HG03103 (cell line): ENCODE data around the gene FBXL19.

Experiments used
- ATAC-seq: cut with Tn5 transposase; IDR thresholded peaks from one replicate; pipeline ENCODE4 v1.9.1; 2021; ENCODE audit warnings: low read depth; ENCODE audit not compliant: unreplicated experiment

The FBXL19 gene

DNA sequence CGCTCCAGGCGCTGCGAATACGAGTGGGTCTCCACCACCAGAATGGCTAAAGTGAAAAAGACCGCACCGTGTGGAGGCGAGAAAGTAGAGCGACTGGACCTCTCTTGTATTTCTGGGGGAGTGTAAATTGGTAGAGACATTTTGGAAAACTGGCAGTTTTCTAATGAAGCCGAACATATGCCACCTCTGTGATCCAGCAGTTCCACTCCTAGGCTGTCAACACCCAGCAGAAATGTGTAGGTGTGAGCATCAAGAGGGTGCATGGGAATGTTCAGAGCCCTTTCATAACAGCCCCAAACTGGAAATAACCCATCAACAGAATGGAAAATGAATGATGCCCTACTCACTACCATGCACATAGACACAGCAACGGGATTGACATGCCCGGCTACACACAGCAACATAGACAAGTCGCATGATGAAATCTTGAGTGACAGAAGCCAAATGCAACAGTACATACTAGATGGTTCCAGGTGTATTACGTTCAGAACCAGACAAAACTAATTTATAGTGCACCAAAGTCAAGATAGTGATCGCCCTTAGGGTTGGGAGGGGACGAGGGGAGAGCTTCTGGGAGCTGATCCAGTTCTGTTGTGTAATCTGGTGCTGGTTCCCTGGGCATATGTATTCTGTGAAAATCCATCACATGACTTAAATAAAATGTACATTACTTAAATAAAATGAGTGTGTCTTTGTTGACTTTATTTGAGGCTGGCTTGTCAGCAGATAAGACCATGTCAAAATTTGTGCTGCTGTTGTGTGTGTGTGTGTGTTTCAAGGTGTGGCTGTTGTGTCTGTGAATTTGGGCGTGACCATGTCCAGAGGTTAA, 28.6 kb upstream of the FBXL19 start:
- ATAC-seq: no peak

DNA sequence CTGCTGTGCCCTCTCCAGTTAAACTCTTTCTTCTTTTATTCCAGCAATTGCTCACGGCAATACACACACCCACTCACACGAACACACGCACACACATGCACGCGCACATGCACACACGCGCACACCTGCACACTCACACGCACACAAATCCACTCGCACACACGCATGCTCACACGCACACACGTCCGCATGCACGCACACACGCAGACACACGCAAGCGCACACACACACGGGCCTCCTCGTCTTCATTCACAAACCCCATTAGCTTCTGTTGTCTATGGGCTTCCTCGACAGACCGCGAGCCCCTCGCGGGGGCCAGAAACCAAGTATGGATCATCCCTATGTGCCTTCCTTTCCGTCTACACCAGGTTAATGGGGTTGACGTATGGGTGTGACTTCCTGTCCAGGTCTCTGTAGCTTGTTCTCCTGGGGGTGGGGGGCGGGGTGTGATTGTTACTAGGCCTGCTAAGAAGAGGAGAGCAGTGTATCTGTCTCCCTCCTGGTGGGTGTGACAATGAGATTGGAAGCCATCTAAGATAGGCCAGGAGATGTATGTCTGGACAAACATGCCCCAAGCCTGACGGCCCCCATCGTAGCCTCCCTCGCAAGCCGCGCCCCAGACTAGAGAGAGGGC, 27.6 kb upstream of the FBXL19 start:
- no peak for ATAC-seq

DNA sequence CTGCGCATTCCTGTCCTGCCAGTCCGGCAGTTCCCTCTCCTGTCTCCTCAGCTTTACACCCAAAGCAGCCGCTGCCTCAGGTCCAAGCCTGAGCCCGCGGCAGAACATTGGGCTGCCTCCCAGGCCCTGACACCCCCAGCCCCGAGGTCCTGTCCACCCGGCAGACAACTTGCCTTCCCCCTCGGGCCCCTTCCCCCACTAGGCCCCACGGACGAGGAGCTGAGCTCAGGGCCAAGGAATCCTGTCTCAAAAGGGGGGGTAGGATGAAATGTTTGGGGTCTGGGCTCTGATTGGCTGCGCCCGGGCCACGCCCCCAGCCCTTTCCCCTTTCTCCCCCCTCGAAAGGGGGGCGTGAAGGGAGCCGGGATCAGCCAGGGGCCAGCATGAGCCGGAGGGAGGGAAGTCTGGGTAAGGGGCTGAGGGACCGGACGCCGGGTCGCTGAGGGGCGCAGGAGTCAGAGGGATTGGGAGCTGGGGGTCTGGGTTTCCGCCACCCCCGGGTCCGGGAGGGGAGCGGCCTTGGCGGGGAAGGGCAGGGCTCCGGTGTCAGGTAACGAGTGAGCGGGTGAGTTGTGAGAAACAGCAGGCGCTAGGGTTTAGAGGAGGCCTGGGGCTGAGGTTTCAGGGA, 27.0 kb upstream of the FBXL19 start, which contains the start of gene CTF1:
Gene CTF1, plus strand, starts transcription at position 354 of the 628 bp plus-strand sequence. Its CDS starts 30 bp downstream, at position 384.
- ATAC-seq: no peak

DNA sequence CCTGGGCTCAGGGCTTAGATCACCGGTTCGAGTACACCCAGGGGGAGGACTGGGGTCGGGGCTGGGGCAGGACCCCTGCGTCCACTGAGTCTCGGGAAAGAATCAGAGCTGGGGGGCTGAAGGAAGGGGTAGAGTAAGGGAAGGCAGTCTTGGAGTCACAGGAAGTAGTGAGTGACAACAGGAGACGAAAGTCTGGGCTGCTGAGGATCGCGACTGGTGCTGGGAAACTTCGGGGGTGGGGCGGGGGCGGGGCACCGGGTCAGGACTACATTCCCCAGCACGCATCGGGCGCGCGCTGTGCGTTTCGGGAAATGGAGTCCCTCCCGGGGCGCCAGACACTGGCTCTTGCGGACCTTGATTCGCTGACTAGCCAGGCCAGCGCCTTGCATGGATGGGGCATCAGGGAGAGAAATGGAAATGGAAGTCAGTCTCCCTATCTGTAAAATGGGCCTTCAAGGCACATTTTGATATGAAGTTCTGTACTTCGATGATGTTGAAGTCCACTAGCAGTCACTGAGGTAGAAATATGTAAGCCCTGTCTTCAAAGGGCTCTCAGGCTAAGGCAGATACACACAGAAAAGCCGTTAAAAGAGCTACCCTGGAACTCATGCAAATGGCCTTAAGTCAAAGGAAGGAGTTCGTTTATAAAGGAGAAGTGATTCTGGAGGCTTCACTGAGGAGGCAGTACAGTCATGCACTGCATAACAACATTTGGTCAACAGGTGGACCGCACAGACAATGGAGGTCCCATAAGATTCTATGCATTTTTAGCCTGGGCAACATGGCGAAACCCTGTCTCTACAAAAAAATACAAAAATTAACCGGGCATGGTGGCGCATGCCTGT, 26.3 kb upstream of the FBXL19 start:
- no peak for ATAC-seq

DNA sequence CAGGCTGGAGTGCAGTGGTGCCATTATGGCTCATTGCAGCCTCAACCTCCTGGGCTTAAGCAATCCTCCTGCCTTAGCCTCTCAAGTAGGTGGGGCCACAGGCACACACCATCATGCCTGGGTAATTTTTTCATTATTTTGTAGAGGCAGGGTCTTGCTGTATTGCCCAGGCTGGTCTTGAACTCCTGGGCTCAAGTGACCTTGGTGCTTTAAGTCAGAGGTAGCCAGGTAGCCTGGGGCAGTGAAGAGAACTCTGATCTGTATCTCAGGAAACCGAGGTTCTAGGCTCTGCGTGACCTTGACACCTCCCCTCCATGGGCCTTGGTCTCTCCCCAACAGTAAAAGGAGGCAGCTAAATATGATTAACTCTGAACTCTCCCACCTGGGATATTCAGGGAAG, 23.6 kb upstream of the FBXL19 start:
- no peak for ATAC-seq

DNA sequence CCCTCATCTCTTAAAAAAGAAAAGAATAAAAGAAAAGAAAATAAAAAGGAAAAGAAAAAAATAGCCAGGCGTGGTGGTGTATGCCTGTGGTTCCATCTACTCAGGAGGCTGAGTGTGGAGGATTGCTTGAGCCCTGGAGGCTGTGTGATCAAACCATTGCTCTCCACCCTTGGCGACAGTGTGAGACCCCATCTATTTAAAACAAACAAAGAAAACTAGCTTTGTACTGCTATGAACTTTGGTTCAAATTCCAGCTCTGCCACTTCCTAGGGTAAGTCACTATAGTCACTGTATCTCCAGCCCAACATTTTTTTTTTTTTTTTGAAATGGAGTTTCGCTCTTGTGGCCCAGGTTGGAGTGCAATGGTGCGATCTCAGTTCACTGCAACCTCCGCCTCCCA, 22.8 kb upstream of the FBXL19 start:
- no peak for ATAC-seq

DNA sequence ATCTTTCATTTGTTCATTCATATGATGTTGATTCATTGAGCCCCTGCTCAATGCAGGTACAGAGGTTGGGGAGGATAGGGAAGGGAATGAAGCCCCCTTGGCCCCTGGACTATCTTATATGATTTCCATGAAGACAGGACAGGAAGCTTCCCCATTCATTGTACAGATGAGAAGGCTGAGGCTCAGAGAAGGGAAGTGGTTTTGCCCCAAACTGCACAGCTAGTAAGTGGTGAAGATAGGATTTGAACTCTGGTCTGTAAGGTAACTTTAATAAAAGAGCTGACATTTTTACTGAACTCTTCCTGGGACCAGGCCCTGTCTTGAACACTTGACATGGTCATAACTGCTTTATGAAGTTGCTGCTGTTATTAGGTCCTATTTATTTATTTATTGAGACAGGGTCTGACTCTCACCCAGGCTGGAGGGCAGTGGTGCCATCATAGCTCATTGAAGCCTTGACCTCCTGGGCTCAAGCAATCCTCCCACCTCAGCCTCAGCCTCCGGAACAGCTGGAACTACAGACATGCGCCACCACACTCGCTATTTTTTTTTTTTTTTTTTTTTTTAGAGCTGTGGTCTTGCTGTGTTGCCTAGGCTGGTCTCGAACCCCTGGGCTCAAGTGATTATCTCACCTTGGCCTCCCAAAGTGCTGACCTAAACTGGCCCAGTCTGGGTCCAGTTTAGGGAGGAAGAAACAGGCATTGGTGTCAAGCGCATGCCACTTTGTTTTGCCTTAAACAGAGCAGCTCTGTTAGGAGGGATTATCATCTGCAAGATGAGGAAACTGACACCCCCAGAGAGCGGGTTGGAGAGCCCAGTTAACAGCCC, 22.0 kb upstream of the FBXL19 start:
- ATAC-seq: no peak

DNA sequence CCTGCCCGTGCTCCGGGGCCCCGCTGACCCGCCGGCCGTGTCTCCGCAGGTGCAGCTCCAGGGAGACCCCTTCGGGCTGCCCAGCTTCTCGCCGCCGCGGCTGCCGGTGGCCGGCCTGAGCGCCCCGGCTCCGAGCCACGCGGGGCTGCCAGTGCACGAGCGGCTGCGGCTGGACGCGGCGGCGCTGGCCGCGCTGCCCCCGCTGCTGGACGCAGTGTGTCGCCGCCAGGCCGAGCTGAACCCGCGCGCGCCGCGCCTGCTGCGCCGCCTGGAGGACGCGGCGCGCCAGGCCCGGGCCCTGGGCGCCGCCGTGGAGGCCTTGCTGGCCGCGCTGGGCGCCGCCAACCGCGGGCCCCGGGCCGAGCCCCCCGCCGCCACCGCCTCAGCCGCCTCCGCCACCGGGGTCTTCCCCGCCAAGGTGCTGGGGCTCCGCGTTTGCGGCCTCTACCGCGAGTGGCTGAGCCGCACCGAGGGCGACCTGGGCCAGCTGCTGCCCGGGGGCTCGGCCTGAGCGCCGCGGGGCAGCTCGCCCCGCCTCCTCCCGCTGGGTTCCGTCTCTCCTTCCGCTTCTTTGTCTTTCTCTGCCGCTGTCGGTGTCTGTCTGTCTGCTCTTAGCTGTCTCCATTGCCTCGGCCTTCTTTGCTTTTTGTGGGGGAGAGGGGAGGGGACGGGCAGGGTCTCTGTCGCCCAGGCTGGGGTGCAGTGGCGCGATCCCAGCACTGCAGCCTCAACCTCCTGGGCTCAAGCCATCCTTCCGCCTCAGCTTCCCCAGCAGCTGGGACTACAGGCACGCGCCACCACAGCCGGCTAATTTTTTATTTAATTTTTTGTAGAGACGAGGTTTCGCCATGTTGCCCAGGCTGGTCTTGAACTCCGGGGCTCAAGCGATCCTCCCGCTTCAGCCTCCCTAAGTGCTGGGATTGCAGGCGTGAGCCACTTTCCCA, 21.1 kb upstream of the FBXL19 start:
- ATAC-seq: no peak

DNA sequence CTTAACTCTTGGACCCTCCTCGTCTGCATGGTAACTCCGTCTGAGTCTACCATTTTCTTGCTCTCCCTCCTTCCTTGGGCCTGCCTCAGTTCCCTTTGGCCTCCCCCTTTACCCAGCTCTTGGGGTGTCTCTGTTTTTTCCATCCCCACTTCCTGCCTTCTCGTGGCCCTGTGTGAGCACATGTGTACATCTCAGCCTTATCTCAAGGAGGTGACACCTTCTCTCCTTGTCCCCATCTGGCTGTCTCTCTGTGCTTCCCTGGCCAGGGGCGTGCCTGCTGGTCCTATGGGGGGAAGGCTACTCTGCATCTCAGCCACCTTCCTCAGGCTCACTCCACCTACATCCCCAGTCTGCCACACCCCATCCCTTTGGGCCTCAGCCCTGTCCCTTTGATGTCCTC, 20.4 kb upstream of the FBXL19 start:
- no peak for ATAC-seq

DNA sequence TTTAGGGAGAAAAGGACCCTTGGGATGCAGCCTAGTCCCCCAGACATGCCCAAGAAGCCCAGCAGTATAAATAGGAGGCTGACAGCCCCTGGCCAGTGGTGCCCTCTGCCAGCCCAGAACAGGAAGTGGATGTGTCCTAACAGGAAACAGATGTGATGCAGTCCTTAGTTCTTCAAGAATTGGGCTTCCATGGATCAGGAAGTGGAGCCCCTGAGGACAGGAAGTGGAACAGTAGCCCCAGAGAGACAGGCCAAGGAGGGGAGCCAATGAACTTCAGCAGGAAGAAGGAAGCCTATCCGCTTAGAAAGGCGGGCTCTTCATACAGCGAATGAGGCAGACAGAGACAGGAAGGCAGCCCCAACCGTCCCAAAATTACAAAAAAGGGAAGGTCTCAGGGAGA, 19.8 kb upstream of the FBXL19 start:
- ATAC-seq: no peak

DNA sequence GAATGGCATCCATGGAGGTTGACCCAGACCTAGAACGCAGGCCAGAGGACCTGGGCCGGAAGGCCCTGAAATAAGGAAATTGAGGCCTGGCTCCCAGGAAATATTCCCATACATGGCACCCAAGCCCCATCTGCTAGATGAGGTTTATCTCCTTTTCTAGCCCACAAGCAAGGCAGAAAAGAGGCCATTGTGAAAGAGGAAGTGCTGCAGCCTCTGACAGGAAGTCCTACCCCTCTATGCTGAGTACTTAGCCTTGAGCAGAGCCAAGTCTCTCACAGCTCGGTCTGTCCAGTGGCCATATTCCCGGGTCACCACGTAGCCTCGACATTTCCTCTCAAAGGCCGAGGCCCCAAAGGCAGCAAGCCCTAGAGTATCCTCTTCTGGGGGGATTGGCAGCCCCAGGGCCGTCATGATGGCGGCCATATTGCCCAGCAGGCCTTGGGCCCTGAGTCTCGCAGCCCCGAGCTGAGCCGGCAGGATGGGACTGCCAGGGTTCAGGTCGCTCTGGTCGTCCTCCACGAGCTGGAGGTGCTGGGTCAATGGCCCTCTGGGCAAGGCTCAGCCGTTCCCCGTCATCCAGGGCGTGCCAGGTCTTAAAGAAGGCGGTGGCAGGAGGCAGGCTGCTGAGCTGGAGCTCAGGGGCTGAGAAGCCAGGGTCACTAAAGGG, 19.1 kb upstream of the FBXL19 start:
- ATAC-seq: no peak

DNA sequence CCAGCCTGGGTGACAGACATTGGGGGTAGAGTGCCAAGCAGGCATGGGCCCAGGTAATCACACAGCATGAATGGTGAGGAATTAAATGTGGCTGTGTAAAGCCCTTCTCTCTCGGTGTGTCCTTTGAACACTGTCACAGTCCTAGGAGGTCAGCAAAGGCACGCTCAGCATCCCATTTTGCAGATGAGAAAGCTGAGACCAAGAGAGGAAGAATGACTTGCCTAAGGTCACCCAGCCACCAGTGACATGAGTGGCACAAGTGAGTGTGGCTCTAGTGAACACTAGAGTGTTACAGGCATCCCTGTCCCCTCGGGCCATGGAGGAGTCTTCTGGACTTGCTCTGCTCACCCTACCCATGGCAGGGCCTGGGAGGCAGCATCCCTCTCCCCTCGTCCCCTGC, 16.3 kb upstream of the FBXL19 start:
- no peak for ATAC-seq

DNA sequence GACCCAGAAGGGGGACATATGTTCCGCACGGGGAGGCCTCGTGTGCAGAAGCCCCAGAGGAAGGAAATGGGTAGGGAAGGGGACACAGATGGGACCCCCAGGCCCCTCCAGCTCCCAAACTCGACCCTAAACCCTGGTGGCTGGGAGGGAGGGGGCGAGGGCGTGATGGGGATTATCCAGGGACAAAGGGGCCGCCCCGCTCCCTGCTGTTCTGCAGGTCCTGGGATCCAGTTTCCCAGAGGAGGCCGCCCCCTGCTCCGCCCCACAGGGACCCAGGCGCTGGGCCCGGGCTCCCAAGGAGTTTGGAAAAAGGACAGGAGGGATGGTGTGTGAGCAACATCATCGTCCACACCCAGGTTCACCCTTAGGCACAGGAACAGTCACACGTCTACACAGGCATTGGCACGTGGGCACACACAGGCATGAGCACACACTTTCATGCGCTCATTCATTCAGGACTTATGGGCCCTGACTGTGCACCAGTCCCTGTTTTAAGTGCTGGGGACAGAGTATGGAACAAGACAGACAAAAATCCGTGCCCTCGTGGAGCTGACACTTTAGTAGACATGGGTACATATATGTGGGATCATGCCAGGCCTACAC, 12.8 kb upstream of the FBXL19 start:
- ATAC-seq: no peak

DNA sequence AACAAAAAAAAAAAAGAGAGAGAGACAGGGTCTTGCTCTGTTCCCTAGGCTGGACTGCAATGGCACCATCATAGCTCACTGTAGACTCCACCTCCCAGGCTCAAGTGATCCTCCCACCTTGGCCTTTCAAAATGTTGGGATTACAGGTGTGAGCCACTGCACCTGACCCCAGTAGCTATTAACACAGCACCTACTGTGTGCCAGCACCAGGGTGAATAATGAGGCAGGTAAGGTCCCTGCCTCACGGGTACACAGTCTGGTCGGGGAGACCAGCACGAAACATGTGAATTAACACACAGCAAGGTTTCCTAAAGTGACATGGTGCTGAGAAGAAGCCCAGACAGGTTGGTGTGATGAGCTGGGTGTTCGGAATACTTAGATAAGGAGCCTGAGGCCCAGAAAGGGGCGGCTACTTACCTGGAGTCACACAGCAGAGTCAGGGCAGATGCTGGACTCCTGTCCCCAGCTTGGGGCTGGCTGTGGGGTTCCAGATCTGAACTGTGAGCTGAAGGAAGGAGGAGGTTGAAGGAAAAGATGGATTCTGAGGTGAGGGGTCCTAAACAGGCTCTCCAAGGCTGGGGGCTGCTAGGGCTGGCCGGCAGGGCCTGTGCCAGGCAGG, 10.5 kb upstream of the FBXL19 start:
- no peak for ATAC-seq

DNA sequence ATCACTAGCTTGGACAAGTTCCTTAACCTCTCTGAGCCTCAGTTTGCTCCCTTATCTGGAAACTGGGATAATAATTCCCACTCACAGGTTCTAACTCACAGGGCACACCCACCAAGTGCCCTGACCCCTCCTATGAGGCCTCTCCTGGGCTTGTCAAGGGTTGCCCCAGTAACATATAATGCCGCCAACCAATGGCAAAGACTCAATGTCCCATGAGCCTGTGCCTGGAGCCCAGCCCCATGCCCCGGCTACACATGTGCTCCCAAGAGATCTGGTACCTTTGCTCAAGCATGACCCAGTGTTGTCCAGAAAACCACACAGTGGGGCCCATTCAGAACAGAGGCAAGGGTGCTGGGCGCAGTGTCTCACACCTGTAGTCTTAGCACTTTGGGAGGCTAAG, 8.5 kb upstream of the FBXL19 start:
- ATAC-seq: no peak

DNA sequence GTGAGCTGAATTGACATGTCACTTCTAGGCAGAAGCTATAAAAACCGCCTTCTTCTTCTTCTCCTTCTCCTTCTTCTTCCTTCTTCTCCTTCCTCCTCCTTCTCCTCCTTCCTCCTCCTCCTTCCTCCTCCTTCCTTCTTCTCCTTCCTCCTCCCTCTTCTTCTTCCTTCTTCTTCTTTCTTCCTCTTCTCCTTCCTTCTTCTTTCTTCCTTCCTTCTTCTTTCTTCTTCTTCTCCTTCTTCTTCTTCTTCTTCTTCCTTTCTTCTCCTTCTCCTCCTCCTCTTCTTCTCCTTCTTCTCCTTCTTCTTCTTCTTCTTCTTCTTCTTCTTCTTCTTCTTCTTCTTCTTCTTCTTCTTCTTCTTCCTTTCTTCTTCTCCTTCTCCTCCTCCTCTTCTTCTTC, 4.8 kb upstream of the FBXL19 start:
- ATAC-seq: no peak

DNA sequence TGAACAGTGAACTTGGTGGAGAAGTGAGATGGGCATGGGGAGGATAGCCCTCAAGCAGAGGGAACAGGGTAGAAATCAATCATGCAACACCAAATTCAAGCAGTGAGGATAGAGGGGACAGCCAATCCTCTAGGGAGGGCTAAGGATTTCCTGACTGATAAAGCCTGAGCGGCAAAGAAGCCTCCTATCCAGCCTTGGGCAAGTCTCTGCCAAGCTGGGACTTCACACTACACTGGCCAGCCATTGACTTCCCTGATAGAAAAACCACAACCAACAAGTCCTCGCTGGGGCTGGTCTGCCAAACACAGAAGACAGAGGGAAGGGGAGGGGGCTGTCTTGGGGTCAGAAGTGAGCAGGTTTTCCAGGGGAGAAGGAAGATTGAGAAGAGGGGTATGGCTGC, 2.5 kb upstream of the FBXL19 start:
- no peak for ATAC-seq

DNA sequence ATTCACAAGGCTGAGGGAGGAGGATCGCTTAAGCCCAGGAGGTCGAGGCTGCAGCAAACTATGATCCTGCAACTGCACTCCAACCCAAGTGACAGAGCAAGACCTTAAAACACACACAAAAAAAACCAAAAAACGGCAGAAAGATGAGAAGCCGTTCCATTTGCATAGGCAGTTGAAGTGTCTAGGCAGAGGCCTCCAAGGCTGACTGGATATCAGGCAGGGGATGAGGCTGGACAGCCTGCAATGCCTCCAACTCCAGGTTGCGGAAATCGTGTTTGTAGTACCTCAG, 2.0 kb upstream of the FBXL19 start:
- no peak for ATAC-seq
